Dedifferentiated amniotic fluid mesenchymal stem cell (primary cell): ENCODE results near the gene PDE4B.
"Not testable (repeated sequence)": the region's sequence is repeated elsewhere in the genome, so short reads cannot be mapped to it uniquely, and the experiment has no call there.

ENCODE experiments used
- DNase-seq: peaks from one replicate; pipeline ENCODE4 v3.0.0-alpha.2; 2016; ENCODE audit errors: extremely low spot score

The PDE4B gene

DNA sequence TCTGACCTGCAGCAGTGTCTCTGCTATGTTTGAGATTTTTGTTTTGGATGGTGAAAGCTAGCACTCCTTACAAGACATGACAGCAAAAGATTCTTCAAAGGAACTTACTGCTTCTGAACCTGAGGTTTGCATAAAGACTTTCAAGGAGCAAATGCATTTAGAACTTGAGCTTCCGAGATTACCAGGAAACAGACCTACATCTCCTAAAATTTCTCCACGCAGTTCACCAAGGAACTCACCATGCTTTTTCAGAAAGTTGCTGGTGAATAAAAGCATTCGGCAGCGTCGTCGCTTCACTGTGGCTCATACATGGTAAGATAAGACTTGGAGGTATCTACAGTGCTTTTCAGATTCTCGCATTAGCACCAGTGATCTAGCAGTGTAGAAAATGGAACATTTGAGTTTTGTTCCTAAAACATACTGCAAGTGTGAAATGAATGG is 200.2 kb downstream of the PDE4B start:
- no peak for DNase-seq

DNA sequence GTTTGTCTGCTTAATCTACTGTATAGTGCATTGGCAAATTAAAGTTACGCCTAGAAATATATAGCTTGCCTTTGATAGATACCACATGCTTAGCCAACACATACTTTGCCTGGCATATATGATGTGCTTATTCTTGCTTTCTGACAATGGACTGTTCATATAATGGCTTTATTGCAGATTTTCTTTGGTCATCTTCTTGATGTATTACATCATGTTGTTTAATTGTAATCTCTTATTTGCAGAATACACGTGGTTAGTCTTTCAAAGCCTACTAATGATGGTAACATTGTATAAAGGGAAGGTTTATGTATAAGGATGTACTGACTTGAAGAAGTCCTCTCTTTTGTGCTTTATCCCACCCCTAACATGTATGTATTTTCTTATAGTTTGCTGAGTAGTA is 201.5 kb downstream of the PDE4B start:
- DNase-seq: no peak

DNA sequence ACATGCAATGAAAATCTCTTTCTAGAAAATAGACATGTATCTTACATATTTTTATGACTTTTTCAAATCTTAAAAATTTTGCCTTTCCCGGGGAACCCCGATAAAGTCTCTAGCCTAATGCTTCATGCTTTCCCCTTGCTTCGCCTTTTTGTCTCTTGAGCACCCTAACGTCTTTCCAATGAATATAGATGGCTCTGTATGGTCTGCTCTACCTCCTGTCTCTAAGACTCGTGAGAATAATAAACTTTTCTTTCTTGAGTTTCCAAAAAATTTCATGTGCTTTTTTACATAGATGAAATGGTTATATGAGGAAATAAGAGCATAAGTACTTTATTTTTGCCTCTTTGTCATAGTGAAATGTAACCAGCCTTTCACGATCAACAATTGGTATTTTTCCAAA is 202.6 kb downstream of the PDE4B start:
- DNase-seq: no peak

DNA sequence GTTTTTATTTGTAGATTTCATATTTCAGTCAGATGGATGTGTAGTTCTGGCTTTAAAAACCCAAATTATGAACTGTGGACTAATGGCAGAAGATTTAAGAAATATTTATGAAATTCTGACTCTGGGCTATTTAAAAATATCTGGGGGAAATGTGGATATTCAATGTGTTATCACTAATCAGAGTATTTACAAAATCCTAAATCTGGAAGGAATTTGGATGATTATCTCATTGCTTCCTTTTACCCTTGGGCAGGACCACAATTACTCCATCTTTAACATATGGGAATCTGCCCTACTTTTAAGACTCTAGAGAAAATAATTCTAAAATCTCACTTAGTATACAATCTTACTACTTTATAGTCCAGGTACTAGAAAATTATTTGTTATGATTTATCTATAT is 203.2 kb downstream of the PDE4B start:
- no peak for DNase-seq

DNA sequence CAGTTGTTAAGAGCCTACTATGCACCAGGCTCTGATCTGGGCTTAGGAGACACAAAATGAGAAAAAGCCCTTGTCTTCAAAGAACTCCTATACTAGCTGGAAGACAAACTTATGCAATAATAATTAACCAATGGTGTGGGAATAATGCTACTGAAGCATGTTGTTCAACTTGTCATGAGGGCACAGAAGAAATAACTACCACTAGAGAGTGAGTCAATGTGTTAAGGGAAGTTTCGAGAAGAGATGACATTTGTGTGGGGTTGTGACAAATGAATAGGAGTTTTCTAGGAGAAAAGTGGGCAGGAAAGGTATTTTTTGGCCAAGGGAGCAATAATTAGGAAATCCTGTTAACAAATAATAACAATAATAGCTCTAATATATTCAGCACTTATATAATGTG is 205.0 kb downstream of the PDE4B start:
- no peak for DNase-seq

DNA sequence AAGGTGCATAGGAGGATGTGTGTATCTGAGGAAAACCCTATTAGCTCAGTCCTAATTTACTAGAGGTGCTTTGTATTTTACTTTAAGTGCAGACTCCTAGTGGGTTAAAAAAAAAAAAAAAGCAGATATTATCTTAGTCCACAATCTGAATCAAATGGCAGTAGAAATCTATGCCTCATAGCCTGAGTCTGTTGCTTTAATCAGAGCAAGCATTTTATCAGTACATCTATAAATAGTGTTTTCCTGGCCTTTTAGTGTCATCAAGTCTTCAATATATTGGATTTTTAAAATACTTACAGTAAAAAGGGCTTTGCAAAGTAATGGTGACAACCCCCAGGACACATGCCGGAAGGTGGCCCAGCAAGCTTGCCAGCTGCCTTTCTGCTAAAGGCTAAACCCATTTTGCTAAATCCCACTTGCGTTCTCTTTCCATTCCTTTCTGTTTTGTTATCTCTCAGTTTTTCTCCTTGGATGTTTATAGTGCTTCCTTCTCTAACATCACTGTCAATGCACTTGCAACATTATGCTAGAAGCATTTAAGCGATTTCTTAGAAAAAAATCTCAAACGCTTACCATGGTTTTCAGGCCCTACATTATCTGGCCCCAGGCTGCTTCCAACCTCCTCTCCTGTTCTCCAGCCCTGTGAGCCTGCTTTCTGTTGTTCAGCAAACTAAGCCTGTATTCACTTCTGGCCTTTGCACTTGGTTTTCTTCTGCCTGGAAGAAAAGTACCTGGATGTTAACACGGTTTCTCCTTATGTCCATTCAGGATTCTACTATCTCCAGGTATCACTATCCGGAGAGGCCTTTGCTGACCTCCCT is 206.3 kb downstream of the PDE4B start:
- no peak for DNase-seq

DNA sequence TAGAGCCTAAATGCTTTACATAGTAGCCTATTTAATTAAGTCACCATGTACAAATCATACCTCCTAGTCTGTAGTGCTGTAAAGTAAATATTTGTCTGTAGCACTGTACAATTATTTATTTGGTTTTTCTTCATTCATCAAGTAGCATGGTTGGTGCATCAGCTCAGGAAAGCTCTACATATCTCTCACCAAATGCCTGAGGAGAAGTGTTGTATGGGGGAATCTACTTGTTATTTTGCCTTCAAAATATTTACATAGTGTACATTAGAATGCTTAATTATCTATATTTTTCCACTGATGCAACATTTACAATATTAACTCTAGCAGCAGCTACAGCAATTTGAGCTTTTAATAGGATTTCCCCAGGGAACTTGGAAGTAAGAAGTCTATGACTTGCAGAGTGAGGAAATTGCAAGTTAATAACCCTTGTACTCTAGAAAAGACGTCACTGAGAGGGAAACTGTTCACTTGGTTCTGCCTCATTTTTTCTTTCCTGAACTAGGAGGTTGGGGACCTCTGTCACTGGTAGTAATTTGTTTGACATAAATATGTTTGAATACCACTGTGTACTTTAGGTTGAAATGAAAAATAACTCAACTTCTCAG is 207.4 kb downstream of the PDE4B start:
- DNase-seq: no peak

DNA sequence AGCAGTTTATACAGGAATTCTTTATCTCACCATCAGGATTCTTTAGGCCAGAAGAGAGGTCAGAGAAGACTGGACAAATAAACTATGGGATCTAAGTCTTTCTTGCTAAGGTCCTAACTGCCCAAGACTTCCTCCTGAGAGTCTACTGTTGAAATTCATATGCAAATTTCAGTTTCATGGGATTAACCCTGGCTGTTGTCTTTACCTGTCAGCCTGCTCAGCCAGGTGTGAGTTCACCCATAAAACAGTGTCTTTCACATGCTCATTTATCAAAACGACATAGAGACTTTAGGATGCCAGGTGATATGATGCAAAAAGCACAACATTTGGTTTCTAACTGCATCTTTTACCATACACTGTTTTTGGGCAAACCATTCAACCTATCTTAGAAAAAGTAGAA is 211.0 kb downstream of the PDE4B start:
- no peak for DNase-seq

DNA sequence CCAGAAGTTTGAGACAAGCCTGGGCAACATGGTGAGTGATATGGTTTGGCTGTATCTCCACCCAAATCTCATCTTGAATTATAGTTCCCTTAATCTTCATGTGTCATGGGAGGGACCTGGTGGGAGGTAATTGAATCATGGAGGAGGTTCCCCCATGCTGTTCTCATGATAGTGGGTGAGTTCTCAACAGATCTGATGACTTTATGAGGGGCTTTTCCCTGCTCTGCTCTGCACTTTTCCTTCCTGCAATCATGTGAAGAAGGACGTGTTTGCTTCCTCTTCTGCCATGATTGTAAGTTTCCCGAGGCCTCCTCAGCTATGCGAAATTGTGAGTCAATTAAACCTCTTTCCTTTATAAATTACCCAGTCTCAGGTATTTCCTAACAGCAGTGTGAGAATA is 213.8 kb downstream of the PDE4B start:
- DNase-seq: not testable (repeated sequence)

DNA sequence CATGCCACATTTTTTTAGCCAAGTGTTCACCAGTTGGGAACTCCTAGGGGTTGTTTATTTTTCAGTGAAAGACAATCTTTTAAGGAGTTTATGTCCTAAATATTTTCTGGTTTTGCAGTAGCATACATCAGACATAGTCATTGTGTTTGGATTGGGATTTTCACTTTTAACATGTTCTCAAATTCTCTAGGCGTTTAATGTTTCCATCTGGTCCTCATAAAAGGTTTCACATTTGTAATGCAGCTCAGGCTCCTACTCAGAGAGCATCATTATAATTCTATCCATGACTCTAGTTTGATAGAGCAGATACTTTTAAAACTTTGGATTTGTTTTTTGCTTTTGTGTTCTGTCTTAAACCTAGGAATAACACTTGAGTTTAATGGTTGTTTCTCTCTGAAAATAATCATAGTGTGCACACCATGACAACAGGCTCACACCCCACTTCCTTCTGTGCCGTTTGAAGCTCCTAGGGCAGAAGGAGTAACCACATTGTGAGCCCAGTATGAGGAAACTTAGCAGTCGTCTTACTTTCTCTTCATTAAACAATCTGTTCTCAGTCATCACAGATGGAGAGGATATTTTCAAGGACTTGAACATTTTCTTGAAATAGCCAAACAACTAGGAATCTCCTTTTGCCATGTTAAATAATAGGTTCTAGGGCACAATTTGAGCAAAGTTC is 219.6 kb downstream of the PDE4B start:
- DNase-seq: peak; percentile 47

DNA sequence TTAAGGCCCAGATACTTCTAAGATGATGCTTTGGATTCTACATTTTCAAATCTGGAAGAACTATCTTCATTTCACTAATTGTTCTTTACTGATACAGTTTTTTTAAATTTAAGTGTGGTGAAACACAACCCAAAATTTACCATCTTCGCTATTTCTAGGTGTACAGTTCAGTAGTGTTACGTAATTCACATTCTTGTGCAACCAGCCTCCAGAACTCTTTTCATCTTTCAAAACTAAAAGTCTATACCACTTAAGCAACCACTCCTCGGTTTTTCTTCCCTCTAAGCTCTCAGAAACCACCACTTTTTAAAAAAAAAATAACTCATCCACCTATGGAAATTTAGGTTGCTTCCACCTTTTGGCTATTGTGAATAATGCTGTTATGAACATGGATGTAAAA is 220.7 kb downstream of the PDE4B start:
- DNase-seq: no peak

DNA sequence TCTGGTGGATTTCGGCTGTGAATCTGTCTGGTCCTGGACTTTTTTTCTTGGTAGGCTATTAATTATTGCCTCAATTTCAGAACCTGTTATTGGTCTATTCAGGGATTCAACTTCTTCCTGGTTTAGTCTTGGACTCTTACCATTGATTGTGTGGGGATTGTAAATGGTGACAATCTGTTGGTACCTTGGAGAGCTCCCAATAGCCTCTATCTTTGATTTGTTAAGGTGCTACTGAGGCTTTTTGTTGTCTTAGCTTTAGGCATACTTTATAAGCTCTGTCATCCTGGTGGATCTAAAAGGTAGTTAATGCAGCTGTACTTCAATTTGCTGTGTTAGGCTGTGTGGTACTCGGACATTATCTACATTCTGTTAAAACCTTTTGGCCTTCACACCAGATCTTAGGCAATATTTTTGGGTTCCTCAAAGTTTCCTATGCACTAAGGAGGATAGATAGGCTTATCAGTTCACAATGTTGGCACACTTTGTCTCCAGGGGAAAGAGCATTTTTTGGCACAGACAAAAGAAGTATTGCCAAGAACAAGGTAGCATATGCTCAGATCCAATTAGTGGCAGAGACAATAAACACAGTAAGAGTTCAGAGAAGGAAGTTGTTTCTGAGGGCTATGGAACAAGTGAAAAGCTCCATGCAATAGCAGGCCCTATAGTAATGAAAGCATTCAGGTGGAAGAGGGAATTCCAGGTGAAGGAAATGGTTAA is 230.4 kb downstream of the PDE4B start:
- DNase-seq: no peak

DNA sequence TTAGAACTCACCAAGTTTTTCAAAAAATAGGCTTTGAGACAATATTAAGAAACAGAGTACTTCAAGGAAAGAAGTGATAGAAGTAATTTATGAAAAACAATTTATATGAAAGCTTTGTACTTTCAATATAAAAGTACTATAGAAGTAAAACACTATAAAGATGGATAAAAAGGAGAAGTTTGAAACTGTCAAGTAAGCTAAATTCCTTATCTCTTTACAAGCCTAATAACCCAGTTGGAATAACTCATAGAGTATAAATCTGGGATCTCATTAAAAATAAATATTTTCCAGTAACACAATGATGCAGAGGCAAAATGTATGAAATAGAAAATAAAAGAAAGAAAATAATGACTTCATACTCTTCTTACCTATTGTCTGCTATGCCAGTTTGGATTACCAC is 232.5 kb downstream of the PDE4B start:
- DNase-seq: no peak

DNA sequence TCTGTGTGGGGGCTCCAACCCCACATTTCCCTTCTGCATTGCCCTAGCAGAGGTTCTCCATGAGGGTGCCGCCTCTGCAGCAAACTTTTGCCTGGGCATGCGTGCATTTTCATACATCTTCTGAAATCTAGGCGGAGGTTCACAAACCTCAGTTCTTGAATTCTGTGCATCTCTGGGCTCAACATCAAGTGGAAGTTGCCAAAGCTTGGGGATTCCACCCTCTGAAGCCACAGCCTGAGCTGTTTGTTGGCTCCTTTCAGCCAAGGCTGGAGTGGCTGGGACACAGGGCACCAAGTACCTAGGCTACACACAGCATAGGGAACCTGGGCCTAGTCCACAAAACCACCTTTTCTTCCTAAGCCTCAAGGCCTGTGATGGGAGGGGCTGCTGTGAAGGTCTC is 235.3 kb downstream of the PDE4B start:
- DNase-seq: no peak

DNA sequence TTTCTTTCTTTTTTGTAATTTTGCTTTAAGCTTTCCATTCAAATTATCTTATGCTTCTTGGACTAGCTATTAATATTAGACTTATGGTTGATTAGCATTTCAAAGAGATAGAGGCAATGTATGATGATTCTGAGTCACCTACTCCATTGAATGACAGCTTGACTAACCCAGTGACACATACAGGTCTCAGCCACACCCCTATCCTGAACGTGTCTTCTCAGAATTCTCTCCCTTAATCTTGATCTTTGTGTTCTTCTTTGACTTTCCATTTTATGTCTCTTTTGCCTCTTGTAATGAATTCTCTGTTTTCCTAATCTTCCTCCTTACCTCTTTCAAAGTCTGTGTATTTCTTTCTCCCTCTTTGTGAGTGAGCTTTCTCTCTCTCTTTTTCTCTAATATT is 241.1 kb downstream of the PDE4B start:
- DNase-seq: no peak

DNA sequence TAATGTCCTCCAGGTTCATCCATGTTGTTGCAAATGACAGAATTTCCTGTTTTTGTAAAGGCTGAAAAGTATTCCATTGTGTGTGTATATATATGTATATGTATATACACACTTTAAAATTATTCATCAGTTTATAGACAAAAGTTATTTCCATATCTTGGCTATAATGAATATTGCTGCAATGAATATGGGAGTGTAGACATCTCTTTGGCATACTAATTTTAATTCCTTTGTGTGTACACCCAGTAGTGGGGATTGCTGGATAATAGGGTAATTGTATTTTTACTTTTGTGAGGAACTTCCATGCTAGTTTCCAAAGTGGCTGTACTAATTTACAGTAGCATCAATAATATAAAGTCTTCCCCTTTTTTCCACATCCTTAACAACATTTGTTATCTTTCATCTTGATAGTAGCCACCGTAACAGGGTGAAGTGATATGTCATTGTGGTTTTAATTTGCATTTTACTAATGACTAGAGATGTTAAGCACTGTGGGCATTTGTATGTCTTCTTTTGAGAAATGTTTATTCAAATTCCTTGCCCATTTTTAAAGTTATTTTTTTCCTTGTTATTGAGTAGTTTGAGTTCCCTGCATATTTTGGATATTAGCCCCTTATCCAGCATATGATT is 243.0 kb downstream of the PDE4B start:
- DNase-seq: no peak

DNA sequence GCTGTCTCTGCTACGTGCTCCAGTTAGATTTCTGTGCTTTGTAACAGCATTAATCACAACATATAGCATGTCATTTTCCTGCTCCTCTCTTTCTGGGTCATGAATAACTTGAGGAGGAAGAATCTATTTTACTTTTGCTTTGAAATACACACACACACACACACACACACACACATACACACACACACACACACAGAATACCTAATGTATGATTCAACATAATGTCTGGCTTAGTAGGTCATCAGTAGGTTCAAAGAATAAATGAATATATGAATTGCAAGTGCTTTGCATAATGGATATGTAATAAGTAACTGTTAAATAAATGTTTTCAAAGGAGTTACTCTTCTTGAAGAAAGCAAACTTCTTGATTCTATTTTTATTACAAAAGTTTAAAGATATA is 249.0 kb downstream of the PDE4B start:
- DNase-seq: no peak

DNA sequence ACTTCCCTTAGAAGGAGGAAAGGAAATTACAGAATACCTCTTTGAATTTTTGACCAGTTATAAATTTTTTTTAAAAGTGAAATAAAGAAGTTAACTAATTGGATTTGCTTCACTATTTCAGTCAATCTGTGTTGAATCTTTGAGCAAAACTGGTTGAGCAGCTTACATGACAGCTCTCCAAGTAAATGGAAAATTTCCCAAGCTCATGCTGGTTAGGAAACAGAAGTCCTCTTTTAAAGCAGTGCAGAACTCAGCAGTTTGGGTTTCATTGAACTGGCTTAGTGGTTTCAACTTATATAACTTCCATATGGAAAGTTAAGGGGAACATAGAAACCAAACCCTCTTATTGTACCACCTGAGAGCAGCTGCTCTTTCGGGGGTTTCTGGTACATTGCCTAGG is 250.5 kb downstream of the PDE4B start:
- no peak for DNase-seq

DNA sequence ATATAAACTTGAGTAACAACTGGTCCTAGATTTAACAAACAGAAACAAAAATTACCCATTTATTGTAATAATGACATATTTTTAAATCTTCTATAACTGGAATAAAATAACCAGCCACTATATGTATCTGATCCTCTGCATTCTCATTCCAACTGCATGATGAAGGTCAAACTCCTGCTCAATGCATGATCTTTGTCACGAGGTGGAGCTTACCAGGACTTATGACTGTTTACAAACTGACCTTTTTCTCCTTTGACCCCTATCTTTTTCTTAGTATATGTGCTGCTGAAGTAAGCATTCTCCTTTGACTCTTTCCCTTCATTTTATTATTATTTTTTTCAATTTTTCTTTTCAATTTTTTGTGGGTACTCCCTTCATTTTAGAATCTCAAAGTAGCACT is 252.2 kb downstream of the PDE4B start:
- DNase-seq: no peak

DNA sequence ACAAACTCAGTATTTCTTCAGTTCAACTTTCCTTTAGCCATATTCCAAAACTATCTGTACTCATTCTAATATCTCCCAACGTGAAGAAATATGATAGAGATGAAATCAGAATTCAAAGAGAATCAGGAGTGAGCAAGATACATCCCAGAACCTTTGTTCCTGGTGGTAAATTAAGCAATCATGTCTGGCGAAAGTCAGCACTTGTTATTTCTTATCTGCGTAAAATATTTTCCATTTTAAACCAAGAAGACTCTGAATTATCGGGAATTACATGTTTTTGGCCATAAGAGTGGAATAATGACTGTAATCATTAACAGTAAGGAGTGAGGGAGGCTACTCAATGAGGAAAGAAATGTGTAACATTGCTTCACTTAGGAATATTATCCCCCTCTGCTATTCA is 253.7 kb downstream of the PDE4B start:
- DNase-seq: no peak

DNA sequence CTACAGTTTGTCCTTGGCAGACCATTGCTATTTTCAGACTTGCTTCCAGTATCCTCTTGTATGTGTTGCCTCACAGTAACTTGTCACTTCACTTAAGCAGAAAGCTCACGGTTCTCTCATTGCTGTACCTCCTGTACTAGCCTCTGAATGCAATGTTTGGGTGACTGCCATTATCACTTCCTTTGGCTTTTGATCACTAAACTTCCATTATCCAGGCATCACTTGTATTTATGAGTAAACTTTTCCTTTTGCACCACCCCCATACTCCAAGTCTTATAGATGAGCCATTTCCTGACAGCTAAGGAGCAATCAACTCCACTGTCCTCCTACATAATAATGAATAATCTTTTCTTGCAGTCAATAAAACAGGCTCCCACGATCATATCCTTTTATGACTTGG is 255.3 kb downstream of the PDE4B start:
- DNase-seq: no peak

DNA sequence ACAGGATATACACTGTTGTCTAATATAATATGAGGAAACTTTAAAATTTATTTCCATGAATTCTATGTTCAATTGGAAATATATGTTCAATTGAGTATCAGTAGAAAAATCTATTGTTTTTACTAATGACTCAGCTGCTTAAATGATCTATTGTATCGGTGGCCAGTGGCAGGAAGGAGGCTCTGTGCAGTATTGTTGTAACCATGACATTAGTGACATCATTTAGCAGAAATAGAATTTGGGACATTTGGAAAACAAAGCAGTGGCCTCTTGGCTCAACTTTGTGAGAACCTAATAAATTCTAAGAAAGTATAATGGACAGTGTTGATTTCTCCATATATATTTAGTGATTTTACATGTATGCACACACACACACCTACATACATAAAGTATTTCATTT is 257.4 kb downstream of the PDE4B start:
- no peak for DNase-seq
